Measurements from ENCODE around the gene LMF1.

GRCh38 chr16:813204-813915 is 157.4 kb downstream of the LMF1 start:
- no peak for TF ChIP-seq POLR2A (IDR thresholded peaks at IDR 0.05; ENCODE audit: extremely low read depth, insufficient read length)
- TF ChIP-seq, protein P1, sequence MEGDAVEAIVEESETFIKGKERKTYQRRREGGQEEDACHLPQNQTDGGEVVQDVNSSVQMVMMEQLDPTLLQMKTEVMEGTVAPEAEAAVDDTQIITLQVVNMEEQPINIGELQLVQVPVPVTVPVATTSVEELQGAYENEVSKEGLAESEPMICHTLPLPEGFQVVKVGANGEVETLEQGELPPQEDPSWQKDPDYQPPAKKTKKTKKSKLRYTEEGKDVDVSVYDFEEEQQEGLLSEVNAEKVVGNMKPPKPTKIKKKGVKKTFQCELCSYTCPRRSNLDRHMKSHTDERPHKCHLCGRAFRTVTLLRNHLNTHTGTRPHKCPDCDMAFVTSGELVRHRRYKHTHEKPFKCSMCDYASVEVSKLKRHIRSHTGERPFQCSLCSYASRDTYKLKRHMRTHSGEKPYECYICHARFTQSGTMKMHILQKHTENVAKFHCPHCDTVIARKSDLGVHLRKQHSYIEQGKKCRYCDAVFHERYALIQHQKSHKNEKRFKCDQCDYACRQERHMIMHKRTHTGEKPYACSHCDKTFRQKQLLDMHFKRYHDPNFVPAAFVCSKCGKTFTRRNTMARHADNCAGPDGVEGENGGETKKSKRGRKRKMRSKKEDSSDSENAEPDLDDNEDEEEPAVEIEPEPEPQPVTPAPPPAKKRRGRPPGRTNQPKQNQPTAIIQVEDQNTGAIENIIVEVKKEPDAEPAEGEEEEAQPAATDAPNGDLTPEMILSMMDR (IDR thresholded peaks at IDR 0.05; ENCODE audit: low read depth, low read length) = peak; percentile 13
- TF ChIP-seq MAX (IDR thresholded peaks at IDR 0.05; ENCODE audit: low read depth, low read length) = no peak
- no peak for TF ChIP-seq MYC (IDR thresholded peaks at IDR 0.05; ENCODE audit: low read depth, low read length)
